ENCODE data around the gene NTRK3.

The NTRK3 gene

DNA sequence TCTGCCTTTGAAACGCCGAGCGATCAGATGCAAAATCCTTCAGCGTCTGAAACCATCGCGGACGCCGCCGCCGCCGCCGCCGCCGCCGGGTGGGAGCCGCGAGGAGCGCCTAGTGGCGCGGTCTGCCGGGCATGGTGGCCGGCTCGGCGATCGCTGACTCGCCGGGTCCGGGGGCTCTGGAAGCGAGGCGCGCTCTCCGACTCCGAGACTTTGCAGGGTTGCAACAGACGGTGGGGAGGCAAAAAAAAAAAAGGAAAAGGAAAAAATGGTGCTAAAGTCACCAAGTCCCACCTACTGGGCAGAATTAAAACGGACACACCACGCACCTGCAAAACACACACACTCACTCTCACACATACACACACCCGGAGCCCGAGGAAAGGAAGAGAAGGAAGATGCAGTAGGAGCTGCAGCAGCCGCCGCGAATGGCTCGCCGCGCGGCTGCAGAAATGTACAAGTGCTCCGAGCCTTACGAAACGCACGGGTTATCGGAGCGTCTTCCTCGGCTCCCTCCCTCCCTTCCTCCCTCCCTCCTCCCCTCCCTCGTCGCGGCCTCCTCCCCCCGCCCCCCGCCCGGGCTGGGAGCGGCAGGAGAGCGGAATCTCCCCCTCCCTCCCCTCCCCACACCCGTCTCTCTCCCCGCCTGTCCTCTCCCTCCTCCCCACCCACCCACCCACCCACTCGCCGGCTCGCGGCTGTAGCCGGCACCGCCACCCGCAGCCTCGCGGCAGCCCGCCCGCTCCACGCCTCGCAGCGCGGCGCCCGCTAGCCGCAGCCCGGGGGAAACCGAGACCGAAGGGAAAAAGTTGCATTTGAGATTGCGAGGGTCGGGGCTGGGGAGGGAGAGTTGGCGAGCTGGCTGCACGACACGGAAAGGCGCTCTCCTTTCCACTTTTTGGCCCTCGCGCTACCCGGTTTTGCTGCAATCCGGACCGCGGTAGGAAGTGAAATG is at the start of gene NTRK3:
NTRK3 (minus strand) TSS at position 461 of the 952 bp plus-strand sequence. CDS start 586 bp downstream, outside the sequence.
- peak; percentile 26 for DNase-seq

DNA sequence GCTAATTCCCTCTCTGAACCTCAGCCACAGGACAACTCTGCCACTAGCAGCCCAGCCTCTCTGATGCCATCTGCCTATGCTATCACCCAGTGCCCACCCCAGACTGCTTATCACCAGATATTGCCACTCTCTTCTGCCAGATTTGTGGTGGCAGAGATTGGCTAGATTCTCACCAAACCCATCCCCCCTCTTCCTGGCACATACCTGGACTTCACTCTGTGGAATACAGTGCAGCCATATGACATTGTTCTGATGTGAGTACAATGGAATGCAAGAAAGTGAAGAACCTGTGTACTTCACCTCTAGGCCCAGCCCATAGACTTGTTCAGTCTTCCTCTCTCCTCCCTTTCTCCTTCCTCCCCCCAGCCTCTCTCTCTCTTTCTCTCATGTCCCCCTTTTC is 46.9 kb upstream of the NTRK3 start:
- DNase-seq = no peak

DNA sequence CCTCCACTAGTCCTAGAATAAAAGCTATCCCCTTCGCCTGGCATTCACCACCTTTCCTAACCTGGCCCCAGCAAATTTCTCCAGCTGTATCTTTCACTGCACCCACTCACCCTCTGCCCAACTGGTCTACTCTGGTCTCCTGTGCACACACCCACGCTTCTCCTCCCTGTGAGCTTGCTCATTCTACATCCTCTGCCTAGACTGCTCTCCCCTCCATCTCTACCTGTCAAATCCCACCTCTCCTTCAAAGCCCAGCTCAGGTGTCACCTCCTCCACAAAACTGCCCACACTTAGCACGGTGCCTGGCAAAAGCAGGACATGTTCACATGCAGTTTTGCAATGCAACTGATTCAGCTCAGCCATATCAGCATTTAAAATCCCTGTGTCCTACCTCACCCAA is 45.8 kb upstream of the NTRK3 start:
- DNase-seq = no peak

DNA sequence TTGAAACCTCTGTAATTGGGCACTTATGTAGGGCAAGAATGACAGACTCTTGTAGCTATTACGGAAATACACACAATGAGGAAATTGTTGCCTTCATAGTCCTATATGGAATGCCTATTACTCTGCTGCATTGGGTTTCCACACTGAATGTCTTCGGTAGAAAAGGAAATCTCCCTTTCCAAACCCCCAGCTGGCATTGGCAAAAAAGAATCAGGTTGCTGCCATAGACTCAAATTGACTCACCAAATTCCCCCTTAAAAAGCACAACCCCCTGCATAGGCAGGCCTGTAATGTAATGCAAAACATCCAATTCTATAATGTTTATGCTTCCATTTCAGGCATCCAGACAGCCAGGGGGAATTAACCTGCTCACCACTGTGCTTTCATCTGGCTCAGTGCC is 44.8 kb upstream of the NTRK3 start:
- no peak for DNase-seq

DNA sequence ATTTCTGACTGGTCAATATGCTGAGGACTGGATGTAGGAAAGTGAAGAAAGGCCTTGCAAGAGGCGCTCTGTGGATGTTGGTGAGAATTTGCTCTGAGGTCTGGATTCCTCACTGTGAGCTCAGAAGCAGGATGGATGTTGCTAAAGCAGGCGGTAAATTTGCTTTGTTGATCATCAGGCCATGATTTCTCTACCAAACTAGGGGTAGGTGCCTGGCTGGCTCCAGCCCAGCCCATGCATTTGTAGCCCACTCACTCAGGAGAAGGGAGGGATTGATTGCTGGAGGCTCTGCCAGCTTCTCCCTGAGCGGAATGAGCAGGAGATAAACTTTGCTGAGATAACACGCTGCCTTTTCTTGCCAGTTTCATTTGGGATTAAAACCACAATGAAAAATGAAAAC is 44.3 kb upstream of the NTRK3 start:
- no peak for DNase-seq

DNA sequence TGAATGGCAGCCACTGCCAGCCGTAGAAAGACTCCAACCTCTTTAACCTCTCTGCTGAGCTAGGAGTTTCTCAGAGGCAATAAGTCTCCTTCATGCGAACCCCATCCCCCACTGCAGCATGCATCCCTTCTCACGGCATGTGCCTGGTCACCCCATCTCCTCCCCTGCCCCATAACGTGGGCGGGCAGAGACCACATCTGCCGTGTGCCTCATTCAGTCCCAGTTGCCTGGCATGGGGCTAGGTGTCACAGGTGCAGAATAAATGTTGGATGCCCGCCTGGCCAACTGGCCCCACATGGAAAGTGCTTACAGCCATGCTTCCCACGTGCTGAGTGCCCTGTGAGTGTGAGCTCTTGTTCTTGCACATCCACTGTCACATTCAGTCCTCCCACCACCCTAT is 43.5 kb upstream of the NTRK3 start:
- DNase-seq = no peak

DNA sequence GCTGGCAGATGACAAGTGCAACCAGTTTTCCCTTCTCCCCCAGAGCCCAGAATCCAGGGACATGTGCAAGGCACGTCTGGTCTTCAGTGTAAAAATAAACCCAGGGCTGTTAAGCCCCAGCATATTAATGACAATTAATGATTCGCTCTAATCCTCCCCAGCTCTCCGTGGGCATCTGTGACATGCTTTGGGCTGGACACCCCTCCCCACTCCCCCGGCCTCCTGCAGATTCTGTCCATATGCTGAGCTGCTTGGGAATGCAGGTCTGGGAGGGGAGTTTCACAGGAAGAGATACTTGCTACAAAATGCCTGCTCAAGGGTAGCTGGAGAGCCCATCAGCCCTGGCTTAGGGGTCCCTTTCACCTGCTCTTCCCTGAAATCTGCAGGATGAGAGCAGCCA is 43.0 kb upstream of the NTRK3 start:
- DNase-seq = no peak

DNA sequence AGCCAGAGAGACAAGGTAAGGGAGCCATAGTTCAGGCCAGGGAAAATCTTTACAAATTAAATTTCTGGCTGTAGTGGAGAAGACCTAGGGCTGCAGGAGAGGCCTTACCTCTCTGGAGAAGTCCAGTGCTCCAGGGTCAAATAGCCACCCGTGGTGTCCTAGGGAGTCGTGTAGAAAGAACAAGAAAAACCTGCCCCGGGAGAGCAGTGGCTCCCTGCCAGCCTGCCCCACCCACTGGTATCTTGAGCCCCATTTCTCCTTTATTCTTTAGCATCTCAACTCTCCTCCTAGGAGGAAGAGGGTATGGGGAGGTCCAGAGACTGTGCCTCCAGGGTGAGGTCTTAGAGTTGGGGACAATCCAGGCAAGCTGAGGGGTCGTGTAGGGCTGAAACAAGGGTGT is 32.1 kb upstream of the NTRK3 start:
- DNase-seq = no peak

DNA sequence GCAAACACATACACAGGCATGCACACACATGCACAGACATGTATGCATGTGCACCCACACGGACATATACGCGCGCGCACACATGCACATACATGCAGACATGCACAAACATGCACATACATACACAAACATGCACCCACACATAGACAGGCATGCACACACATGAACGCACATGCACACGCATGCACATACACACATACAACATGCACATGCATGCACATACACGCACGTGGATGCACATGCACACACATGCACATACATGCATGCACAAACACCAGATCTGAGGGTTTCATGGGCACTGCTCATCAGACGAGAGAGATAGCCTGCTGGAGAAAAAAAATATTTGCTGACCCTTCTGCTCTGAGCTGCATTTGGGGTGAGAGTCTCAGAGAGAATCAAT is 31.7 kb upstream of the NTRK3 start:
- no peak for DNase-seq

DNA sequence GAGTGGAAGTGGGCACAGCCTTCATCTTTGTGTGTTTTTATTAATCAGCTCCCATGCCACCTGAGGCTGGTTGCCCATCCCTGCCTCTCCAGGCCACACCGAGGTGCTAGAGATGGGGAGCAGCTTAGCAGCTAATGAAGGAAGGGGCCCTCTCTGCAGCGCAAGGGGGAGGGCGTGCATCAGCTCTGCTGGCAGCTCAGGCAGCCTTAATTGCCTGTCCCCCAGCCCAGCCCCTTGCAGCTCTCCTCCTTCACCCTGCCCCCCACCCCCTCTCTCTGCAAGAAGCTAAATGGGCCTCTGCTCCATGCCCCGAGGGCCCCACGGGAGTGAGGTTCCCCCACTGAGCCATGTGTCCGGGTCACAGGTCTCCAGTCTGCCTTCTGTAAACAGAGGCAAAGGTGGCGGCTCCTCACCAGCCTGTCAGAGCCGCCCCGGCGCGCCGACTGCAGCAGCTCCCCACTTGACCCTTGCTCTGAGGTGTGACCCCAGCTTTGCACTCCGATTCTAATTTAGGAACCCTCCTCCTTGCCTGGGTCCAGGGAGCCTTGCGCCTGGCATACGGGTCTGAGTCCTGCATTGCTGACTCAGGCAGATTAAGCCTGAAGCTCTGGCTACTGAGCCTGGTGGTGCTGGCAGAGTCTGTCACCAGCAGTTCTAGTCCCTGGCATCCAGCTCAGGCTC is 27.9 kb upstream of the NTRK3 start:
- no peak for DNase-seq

DNA sequence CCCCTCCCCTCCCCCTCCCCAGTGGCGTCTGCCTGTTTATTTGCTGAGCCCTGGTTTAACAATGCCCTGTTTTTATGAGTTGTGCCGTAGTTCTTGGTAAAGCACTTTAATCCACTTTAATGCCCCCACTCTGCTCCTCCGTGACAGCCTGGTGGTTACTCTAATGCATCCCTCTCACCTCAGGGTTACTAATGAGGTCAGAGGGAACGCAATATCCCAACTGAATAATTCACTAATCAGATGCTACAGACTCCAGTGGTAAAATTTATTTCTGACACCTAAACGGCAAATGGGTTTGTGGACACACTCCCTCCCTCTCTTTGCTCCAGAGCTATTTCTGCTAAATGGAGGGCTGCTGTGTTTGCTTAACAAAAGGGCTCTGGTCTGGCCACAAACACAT is 26.1 kb upstream of the NTRK3 start:
- no peak for DNase-seq

DNA sequence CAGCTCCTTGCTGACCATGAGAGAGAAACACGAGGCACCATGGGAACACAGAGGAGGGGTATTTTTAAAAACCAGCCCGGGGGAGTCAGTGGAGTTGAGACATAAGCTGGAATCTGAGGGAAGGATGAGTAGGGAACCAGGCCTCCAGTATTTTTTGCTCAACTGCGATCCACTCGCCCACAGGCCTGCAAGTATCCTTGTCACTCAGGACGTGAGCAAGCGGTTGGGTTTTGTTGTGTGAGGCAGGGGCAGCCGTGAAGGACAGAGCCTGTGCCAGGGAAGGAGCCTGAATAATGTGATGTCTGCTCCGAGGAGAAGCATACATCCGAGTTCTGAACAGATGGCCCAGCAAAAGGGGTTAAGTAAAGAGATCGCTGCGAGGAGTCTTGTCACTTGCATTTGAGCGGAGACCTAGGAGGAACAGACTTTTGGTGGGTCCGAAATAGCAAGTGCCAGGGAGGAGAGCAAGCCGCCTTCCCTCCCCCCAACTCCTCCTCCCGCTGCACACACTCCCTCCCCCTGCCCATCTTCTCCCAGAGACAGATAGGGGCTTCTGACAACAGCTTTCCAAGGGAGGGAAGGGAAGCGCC is 20.4 kb upstream of the NTRK3 start:
- DNase-seq = no peak

DNA sequence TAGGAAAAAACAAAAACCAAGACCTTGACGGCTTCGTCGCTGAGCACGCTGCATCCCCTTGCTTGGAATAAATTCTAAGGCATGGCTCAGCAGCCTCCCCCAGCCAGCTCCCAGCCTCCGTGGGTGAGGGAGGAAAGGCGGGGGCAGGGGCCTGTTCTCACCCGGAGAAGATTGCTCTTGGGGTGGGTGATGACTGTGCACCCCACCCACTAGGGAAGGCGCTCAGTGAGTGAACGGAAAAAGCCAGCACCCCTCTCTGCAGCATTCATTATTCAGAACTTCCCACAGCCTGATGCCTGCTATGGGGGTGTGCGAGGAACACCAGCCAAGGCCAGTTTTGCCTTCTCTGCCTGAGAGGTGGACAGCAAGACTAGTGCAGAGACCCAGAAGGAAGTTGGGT is 19.3 kb upstream of the NTRK3 start:
- DNase-seq = no peak

DNA sequence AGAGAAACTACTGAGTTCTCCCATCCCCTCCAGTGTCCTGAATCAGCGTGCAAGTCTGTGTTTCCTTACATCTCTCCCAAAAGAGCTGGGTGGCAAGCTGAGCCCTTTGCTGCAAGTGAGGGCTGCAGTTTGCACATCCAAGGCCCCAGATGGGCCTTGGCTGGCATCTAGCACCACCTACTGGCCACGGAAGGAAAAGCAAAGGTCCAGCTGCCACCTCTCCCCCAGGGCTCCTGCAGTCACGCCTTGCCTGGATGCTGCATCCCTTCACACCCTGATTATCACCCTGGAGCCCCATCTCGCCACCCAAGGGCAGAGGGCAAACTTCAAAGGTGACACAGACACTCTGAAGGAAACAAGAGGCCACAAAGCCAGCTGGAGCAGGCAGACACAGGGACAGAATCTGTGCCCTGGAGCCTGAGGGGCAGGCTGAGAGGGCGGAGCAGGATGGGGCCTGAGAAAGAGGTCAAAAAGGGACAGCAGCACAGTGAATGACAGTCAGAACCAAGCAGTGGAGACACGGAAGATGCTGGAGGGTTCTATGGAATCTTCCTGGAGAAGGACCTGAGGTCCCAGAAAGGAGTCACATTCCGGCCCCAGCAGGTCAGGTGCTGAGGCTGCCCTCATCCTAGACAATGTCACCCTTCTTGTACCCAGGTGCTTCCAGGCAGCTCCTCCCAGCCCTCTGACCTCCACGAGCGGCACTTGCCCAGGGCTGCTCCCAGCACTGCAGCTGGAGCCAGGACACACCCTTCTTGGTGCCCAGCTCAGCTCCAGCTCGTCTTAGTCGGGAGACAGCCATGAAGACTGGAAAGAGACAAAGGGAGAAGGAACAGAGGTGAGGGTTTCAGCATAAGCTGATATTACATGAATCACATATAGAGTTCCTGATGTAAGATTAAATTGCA is 18.3 kb upstream of the NTRK3 start:
- DNase-seq = no peak

DNA sequence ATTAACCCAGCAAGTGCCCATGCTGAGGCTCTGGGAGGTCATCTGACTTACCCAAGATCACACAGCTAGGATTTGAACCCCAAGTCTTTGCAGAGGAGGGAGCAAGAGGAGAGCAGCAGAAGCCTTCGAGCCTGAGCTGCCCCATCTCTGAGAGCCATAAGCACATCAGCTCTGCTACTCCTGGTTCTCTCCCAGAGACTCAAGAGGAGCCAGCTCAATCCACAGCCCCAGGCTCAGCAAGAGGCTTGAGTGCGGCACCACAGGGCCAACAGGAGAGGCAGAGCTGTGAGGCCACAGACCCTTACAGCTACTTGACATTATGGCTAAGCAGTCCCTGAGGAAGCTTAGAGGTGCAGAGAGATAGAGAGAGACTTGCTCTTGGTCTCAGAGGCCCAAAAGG is 15.9 kb upstream of the NTRK3 start:
- no peak for DNase-seq

DNA sequence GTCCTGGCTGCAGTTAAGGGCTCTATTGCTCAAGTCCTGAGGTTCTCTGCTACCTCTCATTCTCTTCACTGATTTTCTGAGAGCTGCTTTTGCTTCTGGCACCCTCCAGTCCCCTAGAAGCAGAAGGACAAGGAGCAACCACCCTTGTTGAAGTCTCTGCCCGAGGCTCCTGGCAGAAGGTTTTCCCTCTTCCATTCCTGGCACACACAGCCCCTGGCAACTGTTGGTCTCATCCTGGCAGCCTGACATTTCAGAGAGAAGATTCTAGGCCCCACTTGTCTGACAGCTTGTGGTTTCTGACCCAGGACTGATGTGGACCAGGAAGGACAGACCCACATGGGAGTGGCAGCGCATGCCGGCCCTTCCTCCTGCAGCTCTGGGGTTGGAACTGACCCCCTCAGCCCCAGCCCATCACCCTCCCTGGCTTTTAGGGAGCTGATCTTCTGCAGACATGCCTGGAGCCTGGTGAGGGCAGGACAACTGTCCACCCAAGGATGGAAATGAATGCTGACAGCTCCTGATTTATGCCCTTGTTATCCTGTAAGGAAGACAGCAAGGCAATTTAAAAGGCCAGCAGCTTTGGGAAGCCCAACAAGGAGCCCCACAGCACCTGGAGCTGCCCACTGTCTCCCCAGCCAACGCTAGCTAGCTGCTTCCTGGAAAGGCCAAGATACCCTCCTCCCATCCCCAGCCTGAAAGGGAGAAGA is 13.0 kb upstream of the NTRK3 start:
- no peak for DNase-seq

DNA sequence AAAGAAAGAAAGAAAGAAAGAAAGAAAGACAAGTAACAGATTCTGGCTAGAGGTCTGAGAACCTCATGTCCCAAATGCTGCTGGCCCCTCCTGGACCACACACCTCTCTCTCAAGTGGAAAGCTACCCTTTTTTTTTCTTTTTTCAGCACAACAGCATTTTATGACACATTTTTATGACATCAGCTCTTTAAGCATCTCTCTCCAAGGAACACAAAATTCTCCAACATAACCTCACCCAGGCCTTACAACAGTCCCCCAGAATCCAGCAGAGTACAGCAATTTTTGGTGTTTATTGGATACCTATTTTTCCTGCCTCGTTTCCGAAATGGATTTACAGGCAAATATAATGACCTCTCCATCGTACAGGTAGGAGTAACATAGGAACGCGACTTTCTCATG is 11.2 kb upstream of the NTRK3 start:
- DNase-seq = no peak

DNA sequence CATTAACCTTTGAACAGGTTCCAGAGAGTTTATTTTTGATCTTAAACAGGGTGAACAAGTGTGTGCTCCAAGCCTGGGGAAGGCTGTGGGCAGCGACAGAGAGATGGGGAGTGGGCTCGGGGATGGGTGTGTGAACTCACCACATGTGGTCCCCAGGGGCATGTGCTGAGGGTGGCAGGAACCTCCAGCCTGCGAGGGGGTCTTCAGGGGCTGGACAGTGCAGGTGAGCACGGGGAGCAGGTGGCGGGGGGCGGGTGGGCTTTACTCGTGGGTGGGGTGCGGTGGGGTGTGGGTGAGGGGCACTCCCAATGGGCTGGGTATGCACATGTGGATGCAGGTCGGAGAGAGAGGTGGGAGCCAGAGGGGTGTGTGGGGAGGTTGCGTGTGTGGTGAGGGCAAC is 9.6 kb upstream of the NTRK3 start:
- DNase-seq = no peak

DNA sequence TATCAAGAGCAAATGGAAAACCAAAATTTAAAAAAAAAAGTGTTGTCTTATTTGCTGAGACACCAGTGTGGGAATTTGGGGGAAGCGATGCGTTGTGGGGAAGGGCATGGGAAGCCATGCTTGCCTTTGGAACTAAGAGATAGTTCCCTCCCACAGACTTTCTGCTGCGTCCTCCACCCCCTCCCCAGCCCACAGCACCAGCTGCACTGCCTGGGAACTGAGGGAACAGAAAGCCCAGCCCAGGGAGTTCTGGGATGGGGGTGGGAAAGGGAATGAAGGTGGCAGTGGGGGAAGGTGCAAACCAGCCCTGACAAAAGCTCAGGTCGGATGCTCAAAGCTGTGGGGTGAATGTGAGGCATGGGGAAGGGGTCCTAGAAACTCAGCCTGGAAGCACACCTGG is 8.1 kb upstream of the NTRK3 start:
- no peak for DNase-seq

DNA sequence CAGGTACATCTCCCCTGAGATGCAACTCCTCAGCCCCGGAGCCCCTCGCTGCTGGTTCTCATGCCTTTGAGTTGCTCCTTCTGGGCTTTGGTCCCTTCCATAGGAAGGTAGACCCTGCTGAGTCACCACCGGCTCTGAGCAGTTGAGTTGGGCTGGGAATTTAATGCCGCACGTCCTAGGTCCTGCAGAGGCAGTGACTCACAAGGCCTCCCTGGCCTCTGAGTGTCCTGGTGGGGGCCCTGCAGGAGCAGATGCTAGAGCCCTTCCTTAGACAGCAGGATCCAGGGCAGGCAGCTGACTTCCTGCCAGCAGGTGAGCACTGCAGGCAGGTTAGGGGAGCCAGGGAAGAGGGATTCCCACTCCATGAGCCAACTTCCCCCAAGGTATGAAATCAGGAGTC is 5.5 kb upstream of the NTRK3 start:
- no peak for DNase-seq

DNA sequence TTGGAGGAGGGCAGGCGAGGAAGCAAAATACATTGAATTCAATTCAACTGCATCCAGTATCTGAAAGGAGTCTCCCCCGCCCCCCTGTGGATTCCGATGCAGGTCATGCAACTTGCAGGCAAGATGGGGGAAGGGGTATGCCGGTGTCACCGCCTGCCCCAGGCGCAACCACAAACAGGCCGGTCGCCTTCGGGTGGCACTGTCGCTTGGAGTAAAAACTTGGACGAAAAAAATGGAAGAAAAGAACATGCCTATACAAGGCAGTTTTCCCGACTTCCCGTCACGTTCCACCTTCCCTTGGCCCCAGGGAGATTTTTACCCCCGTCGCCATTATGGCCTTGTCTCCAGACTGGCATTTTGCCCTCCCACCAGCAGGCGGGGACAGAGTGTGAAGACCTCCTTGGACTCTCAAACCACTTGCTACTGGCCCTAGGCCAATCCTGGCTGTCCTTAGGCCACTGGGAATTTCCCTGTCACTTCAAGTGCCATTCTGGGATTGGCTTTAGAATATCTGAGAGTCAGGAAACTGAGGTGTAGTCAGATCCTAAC is 1.6 kb upstream of the NTRK3 start:
- DNase-seq = no peak
